ENCODE data around the gene CCDC198. TPM values are rescaled to one million over a fixed set of nuclear protein-coding genes. Genes with fewer than 3 reads are reported as not detected.

Gene CCDC198, protein sequence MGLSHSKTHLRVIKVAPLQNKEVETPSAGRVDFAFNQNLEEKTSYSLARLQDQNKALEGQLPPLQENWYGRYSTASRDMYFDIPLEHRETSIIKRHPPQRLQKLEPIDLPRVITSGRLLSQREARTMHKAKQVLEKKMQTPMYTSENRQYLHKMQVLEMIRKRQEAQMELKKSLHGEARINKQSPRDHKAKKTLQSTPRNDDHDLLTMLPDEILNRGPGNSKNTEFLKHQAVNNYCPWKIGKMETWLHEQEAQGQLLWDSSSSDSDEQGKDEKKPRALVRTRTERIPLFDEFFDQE
- polyA plus RNA-seq (ENCODE audit: low read depth in 6 of 6) = not detected

DNA sequence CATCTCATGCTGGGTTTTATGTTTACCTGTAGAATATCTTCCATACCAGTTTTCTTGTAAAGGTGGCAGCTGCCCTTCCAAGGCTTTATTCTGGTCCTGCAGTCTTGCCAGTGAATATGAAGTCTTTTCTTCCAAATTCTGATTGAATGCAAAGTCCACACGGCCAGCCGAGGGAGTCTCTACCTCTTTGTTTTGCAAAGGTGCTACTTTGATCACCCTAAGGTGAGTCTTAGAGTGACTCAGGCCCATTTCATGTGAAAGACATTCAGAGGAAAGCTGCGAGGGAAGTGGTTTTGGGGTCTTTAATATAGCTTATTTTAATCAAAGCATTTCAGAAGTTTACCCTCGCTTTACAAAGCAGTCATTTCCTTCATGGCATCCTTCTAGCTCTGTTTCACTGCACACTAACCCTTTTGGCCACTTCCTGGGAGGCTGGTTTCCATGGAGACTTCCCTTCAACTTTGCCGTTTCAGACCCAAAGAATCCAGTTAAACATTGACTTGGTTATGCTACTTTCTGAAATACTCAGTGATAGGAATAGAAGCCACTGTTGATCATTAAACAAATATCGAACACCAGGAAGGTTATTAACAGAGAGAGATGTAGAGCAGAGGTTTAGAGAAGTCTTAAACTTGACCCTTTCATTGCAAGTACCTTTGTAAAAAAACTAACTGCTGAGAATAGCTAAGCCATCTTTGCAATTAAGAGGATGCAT, at the start of gene CCDC198:
TSS of gene CCDC198 (minus strand) at position 391 of the 715 bp plus-strand sequence. CDS start at position 249, 142 bp downstream.
- no peak for DNase-seq
- no peaks in the 10 kb centered on the region for H3K4me1 Mint-ChIP-seq
- H3K36me3 Mint-ChIP-seq = no peaks in the 10 kb centered on the region
- H3K27ac Mint-ChIP-seq = no peak within 1 kb of the TSS
- no peak within 1 kb of the TSS for H3K4me3 Mint-ChIP-seq
- H3K9me3 Mint-ChIP-seq = peaks cover 0 to 3% (median 0%) of the 10 kb centered on the region in 7 donors
- H3K27me3 Mint-ChIP-seq = peaks cover 0 to 22% (median 7%) of the 10 kb centered on the region in 3 donors
- no peak for ATAC-seq (ENCODE audit: low read depth in 2 of 2)

DNA sequence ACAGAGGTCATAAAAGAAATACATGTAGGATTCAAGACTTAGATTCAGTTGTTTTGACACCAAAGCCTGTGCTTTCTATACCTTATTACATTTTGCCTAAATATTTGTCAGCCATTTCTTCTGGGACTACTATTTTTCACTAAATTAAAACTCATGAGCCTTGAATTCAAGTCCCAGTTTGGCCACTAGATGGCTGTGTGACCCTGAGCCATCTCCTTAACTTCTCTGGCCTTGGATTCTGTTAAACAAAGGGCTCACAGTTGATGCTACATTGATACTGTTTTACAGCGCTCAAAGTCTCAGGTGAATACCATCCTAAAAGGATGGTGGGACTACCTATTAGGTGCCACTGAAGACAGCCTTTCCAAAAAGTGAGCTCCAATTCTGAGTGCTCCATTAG, 39.6 kb upstream of the CCDC198 start:
- peaks cover 0 to 15% (median 11%) of the 10 kb centered on the region in 3 donors for H3K27me3 Mint-ChIP-seq
- H3K9me3 Mint-ChIP-seq = peaks cover 0 to 14% (median 5%) of the 10 kb centered on the region in 7 donors
- H3K27ac Mint-ChIP-seq = no peak overlapping the region
- DNase-seq (no peak), ATAC-seq (ENCODE audit: low read depth in 2 of 2) (no peak)
- H3K4me3 Mint-ChIP-seq = no peak overlapping the region
- no peaks in the 10 kb centered on the region for H3K36me3 Mint-ChIP-seq
- H3K4me1 Mint-ChIP-seq = no peaks in the 10 kb centered on the region

DNA sequence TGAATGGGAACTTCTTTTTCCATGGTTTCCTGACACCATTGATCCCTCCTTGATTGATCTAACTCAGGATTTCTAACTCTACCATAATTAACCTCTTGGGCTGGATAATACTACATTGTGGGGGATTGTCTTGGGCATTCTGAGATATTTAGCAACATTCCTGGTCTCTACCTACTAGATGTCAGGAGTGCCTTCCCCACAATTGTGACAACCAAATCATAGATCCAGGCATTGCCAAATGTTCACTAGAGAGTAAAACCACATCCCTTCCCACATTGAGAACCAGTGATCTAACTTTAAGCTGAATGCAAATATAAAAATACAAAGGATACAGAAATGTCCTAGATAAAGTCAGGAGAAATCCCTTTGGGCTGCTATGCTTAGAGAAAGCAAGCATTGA, 36.9 kb upstream of the CCDC198 start:
- H3K4me3 Mint-ChIP-seq = no peak overlapping the region
- no peaks in the 10 kb centered on the region for H3K4me1 Mint-ChIP-seq
- peaks cover 4 to 19% (median 13%) of the 10 kb centered on the region in 7 donors for H3K9me3 Mint-ChIP-seq
- DNase-seq (no peak), ATAC-seq (ENCODE audit: low read depth in 2 of 2) (no peak)
- no peak overlapping the region for H3K27ac Mint-ChIP-seq
- H3K27me3 Mint-ChIP-seq = peaks cover 0 to 17% (median 15%) of the 10 kb centered on the region in 3 donors
- H3K36me3 Mint-ChIP-seq = no peaks in the 10 kb centered on the region

DNA sequence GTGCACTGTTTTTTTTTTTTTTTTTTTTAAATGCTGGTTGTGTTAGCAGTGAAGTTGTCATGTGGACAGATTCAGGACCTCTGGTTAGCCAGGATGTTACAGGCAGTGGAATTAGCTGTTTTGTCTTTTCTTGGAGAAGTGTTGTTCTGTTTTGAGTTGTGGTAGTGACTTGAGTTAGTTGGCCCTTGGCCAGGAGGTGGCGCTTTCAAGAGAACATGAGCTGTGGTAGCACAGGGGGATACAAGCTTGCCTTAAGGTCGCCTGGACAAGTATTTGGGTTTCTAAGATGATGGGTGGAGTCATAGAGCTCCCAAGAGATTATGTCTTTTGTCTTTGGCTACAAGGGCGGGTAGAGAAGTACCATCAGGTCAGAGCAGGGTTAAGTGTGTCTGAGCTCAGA, 33.3 kb upstream of the CCDC198 start:
- Mint-ChIP-seq H3K4me3 (no peak overlapping the region), H3K4me1 (no peaks in the 10 kb centered on the region), H3K36me3 (peaks cover 0 to 8% of the 10 kb centered on the region in 2 donors), H3K9me3 (peaks cover 20 to 54% (median 25%) of the 10 kb centered on the region in 7 donors), H3K27me3 (peaks cover 0 to 17% (median 15%) of the 10 kb centered on the region in 3 donors), H3K27ac (no peak overlapping the region)
- DNase-seq (no peak), ATAC-seq (ENCODE audit: low read depth in 2 of 2) (no peak)

DNA sequence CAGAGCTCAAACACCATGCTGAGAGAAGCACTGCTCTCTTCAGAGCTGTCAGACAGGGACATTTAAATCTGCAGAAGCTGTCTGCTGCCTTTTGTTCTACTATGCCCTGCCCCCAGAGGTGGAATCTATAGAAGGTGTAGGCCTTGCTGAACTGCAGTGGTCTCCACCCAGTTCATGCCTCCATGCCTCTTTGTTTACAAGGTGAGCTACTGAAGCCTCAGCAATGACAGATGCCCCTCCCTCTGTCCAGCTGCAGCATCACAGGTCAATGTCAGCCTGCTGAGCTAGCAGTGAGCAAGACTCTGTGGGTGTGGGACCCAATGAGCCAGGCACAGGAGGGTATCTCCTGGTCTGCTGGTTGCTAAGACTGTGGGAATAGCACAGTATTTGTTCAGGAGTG, 25.4 kb upstream of the CCDC198 start:
- peaks cover 0 to 9% (median 5%) of the 10 kb centered on the region in 3 donors for H3K27me3 Mint-ChIP-seq
- H3K27ac Mint-ChIP-seq = no peak overlapping the region
- peaks cover 0 to 8% of the 10 kb centered on the region in 2 donors for H3K36me3 Mint-ChIP-seq
- ATAC-seq (ENCODE audit: low read depth in 2 of 2) = no peak
- no peaks in the 10 kb centered on the region for H3K4me1 Mint-ChIP-seq
- H3K4me3 Mint-ChIP-seq = no peak overlapping the region
- peaks cover 20 to 66% (median 39%) of the 10 kb centered on the region in 7 donors for H3K9me3 Mint-ChIP-seq
- DNase-seq = no peak

DNA sequence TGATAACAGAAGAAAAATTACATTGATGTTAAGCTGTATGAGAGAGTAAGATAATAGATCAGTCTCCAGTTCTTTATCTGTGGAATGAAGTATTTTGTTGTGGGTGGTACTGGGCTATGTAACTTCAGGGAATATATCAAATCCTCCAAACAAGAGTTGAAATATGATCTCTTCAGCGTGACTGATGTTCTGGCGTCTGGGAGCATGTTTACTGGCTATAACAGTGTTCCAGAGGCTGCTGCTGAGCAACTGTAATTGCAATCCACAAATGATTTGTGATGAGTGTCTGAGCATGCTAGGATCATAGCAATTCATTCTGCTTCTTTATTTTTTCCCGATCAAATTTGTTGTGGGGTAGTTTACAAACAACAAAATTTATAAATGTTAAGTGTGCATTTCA, 18.6 kb upstream of the CCDC198 start:
- Mint-ChIP-seq H3K9me3 (peaks cover 5 to 32% (median 14%) of the 10 kb centered on the region in 7 donors), H3K4me3 (no peak overlapping the region), H3K4me1 (no peaks in the 10 kb centered on the region), H3K36me3 (no peaks in the 10 kb centered on the region), H3K27ac (no peak overlapping the region), H3K27me3 (peaks cover 0 to 5% (median 0%) of the 10 kb centered on the region in 3 donors)
- no peak for DNase-seq
- no peak for ATAC-seq (ENCODE audit: low read depth in 2 of 2)

DNA sequence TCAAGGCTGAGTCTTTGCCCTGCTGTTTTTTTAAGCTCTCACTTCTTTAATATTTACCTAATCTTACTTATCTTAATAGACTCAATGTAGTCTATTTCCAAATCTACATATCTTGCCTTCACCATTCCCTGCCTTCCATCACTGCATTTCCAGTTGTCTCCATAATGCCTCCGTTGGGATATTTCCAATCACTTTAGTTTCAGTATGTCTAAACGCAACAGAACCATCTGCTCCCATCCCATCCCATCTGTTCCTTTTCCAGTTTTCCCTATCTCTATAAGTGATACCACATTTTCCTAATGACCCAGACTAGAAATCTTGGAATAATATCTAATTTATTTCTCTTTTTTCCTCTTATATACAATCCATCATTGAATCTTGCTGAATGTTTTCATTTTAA, 15.1 kb upstream of the CCDC198 start:
- Mint-ChIP-seq H3K4me3 (no peak overlapping the region), H3K27me3 (no peaks in the 10 kb centered on the region), H3K27ac (no peak overlapping the region), H3K36me3 (no peaks in the 10 kb centered on the region), H3K4me1 (no peaks in the 10 kb centered on the region), H3K9me3 (peaks cover 0 to 5% (median 2%) of the 10 kb centered on the region in 7 donors)
- DNase-seq = no peak
- ATAC-seq (ENCODE audit: low read depth in 2 of 2) = no peak

DNA sequence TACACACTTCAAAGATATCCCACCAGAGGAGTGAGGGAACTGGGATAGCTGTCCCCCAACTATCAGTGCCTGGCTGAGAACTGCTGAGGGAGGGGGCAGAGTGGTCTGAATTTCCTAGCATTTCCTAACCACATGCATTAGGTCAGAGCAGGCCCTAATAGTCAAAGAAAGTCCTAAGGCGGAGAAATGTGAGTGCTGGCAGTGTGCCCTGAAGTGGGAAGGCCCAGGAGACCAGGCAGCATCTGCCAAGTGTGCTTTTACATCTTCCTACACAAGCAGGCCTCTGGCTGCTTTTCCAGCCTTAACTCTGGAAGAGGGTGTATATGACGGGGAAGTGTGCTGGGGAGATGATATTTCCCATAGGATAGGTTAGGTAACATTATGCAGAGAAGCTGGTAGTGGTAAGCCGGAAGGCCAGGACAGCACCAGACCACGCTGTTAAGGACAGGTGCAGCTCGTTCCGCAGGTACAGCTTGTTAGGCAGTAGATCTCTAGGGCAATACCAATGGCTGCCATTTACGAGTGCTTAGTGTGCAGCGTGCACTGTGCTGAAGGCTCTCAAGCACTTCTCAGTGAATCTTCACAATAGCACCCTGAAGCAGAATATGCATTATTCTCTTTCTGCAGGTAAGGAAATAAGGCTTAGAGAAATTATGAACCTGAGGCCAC, 9.1 kb upstream of the CCDC198 start:
- peaks cover 4 to 7% (median 6%) of the 10 kb centered on the region in 3 donors for H3K27me3 Mint-ChIP-seq
- DNase-seq (no peak), ATAC-seq (ENCODE audit: low read depth in 2 of 2) (no peak)
- no peak overlapping the region for H3K4me3 Mint-ChIP-seq
- H3K36me3 Mint-ChIP-seq = no peaks in the 10 kb centered on the region
- peaks cover 0 to 5% (median 0%) of the 10 kb centered on the region in 7 donors for H3K9me3 Mint-ChIP-seq
- no peak overlapping the region for H3K27ac Mint-ChIP-seq
- no peaks in the 10 kb centered on the region for H3K4me1 Mint-ChIP-seq

DNA sequence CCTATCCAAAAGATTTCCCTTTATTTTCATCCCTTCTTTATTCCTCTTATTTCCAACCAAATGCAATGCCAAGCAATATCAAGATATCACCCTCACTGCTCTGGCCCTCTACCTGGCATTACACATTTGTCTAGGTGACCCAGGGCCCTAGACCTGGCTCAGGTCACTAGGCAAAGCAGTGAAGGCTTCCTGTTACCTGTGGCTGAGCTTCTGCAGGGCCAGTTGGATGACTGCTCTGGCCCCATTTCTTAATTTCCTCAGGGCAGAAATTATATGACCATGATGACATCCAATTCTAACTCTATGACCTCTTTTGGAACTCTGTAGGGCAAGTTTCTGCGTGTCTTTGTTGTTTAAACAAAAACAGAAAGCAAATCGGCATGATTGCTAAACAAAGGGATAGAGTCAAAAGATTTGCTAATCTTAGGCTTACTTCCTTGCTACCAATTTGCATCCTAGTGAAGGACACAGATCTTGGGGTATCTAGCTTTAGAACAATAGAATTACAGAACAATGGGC, 7.4 kb upstream of the CCDC198 start:
- H3K4me1 Mint-ChIP-seq = no peaks in the 10 kb centered on the region
- no peak overlapping the region for H3K4me3 Mint-ChIP-seq
- H3K36me3 Mint-ChIP-seq = no peaks in the 10 kb centered on the region
- DNase-seq (no peak), ATAC-seq (ENCODE audit: low read depth in 2 of 2) (no peak)
- no peak overlapping the region for H3K27ac Mint-ChIP-seq
- H3K27me3 Mint-ChIP-seq = peaks cover 4 to 7% (median 6%) of the 10 kb centered on the region in 3 donors
- peaks cover 0 to 5% (median 0%) of the 10 kb centered on the region in 7 donors for H3K9me3 Mint-ChIP-seq

DNA sequence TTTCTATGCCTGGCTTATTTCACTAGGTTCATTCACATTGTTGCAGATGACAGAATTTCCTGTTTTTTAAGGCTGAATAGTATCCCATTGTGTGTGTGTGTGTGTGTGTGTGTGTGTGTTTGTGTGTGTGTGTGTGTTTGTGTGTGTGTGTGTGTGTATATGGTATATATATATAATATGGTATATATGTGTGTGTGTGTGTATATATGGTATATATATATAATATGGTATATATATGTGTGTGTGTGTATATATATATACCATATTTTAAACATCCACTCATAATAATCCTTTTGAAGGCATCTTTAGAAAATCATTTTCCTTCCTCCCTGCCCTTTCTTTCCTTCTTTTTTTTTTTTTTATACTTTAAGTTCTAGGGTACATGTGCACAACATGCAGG, 5.0 kb upstream of the CCDC198 start:
- H3K4me3 Mint-ChIP-seq = peak overlapping the region in 1 of 8 donors; percentile 16
- H3K36me3 Mint-ChIP-seq = no peaks in the 10 kb centered on the region
- H3K9me3 Mint-ChIP-seq = peaks cover 0 to 5% (median 0%) of the 10 kb centered on the region in 7 donors
- H3K27me3 Mint-ChIP-seq = peaks cover 4 to 10% (median 7%) of the 10 kb centered on the region in 3 donors
- no peaks in the 10 kb centered on the region for H3K4me1 Mint-ChIP-seq
- ATAC-seq (ENCODE audit: low read depth in 2 of 2) (no peak), DNase-seq (no peak)
- H3K27ac Mint-ChIP-seq = no peak overlapping the region

DNA sequence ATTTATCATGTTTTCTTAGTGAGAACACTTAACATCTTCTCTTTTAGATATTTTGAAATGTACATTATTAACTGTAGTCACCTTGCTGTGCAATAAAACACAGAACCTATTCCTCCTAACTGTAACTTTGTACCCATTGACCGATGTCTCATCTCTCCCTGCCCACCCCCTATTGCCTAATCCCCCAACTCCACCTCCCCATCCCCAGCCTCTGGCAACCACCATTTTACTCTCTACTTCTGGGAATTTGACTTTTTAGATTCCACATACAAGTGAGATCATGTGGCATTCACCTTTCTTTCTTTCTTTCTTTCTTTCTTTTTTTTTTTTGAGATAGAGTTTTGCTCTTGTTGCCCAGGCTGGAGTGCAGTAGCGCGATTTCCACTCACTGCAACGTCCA, 4.4 kb upstream of the CCDC198 start:
- no peaks in the 10 kb centered on the region for H3K4me1 Mint-ChIP-seq

DNA sequence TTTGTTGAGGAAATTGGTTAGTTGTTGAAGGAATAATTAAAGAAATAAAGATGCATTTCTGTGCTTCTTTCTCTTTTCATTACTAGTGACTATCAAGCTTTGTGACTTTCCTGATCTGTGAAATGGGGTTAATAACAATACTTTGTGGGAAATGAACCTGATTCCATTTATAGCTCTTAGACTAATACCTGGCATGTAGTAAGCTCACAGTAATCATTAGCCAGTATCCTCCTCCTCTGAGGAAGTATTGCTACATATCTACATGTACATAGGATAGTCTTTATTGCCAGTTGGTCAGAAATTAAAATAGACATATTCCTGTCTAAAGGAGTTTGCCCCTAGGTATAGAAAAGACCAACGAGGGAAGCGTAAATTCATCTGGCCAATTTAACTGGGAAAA, 1.8 kb upstream of the CCDC198 start:
- Mint-ChIP-seq H3K36me3 (no peaks in the 10 kb centered on the region), H3K27ac (no peak overlapping the region), H3K4me3 (no peak overlapping the region), H3K9me3 (peaks cover 0 to 5% (median 0%) of the 10 kb centered on the region in 7 donors), H3K27me3 (peaks cover 0 to 13% (median 11%) of the 10 kb centered on the region in 3 donors), H3K4me1 (no peaks in the 10 kb centered on the region)
- ATAC-seq (ENCODE audit: low read depth in 2 of 2) = no peak
- DNase-seq = no peak

More for the DNA sequence above, 4.4 kb upstream of the CCDC198 start:
- Mint-ChIP-seq H3K9me3 (peaks cover 0 to 5% (median 0%) of the 10 kb centered on the region in 7 donors), H3K36me3 (no peaks in the 10 kb centered on the region), H3K4me3 (no peak overlapping the region), H3K27ac (no peak overlapping the region), H3K27me3 (peaks cover 4 to 14% (median 7%) of the 10 kb centered on the region in 3 donors)
- no peak for ATAC-seq (ENCODE audit: low read depth in 2 of 2)
- no peak for DNase-seq

DNA sequence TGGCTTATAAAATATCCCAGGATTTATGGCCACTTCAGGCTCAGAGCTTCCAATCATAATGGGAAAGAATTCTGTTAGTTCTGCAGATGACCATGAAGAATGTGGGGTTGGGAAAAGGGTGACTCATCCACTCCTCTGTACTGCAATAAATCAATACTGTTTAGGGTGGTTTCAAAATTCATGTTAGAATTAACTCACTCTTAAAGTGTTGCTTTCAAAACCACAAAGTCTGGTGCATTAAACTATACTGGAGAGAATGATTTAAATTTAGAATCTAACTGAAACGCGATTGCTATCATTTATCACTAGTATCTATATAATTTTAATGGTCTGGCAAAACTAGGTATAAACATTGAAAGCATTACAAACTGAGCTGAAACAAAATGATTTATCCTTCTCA, 798 bp downstream of the CCDC198 start:
- H3K27ac Mint-ChIP-seq = no peak overlapping the region
- no peaks in the 10 kb centered on the region for H3K36me3 Mint-ChIP-seq
- ATAC-seq (ENCODE audit: low read depth in 2 of 2) (no peak), DNase-seq (no peak)
- no peaks in the 10 kb centered on the region for H3K4me1 Mint-ChIP-seq
- no peak overlapping the region for H3K4me3 Mint-ChIP-seq
- peaks cover 0 to 26% (median 10%) of the 10 kb centered on the region in 3 donors for H3K27me3 Mint-ChIP-seq
- peaks cover 0 to 8% (median 0%) of the 10 kb centered on the region in 7 donors for H3K9me3 Mint-ChIP-seq
